H1 (cell line): ENCODE results near the gene PSMA2. TPM values are rescaled to one million over a fixed set of nuclear protein-coding genes. Genes with fewer than 3 reads are reported as not detected.
"Not testable (repeated sequence)": the region's sequence is repeated elsewhere in the genome, so short reads cannot be mapped to it uniquely, and the experiment has no call there.

Experiments used
- CTCF ChIA-PET: fragments of 300-600 bp; sonication (Branson Sonifier 250); formaldehyde crosslinking; loops from one replicate; lab custom pipeline; 2021; ENCODE audit not compliant: partially characterized antibody; lab: Charles Lee
- POLR2A ChIA-PET: fragments of 300-600 bp; sonication (Branson Sonifier 250); formaldehyde crosslinking; loops from one replicate; lab custom pipeline; 2021; ENCODE audit warnings: inconsistent platforms; ENCODE audit not compliant: partially characterized antibody; lab: Charles Lee
- DNase-seq, 2 experiments: peaks; one replicate each; pipeline versions ENCODE4 v3.0.0 to v3.0.0-alpha.2; 2010 to 2022; ENCODE audit warnings: low spot score in 2 of 2, low read depth in 1 of 2, mixed read lengths in 1 of 2
- FAIRE-seq: peaks from 2 replicates; lab custom pipeline; 2011; peaks lifted over from hg19 to GRCh38; lab: Jason Lieb, UNC
- H2AFZ ChIP-seq: 2 replicates; pipeline ENCODE4 v1.8.1; 2012; ENCODE audit warnings: low read length, inconsistent platforms
- H2AK5ac ChIP-seq: 2 replicates; pipeline ENCODE4 v1.6.1; 2013; ENCODE audit warnings: low read depth, low read length
- H2BK120ac ChIP-seq: replicated peaks from 2 replicates; pipeline ENCODE3; 2013; ENCODE audit warnings: low read depth, low read length, inconsistent platforms
- H2BK12ac ChIP-seq: 2 replicates; pipeline ENCODE4 v1.6.1; 2013; ENCODE audit warnings: low read depth, low read length
- H2BK15ac ChIP-seq: 2 replicates; pipeline ENCODE4 v1.6.1; 2013; ENCODE audit warnings: low read length
- H2BK20ac ChIP-seq: 2 replicates; pipeline ENCODE4 v1.6.1; 2013; ENCODE audit warnings: low read length
- H2BK5ac ChIP-seq: 2 replicates; pipeline ENCODE4 v1.6.1; 2013; ENCODE audit warnings: low read depth, low read length
- H3K14ac ChIP-seq: 2 replicates; pipeline ENCODE4 v1.6.1; 2013; ENCODE audit warnings: inconsistent platforms; ENCODE audit not compliant: insufficient read length
- H3K18ac ChIP-seq: 2 replicates; pipeline ENCODE4 v1.6.1; 2013; ENCODE audit warnings: low read length; ENCODE audit errors: extremely low read depth
- H3K23ac ChIP-seq: 2 replicates; pipeline ENCODE4 v1.6.1; 2013; ENCODE audit warnings: inconsistent platforms; ENCODE audit not compliant: insufficient read length
- H3K23me2 ChIP-seq: 2 replicates; pipeline ENCODE4 v1.6.1; 2013; ENCODE audit warnings: low read depth, low read length
- H3K27ac ChIP-seq: 2 replicates; pipeline ENCODE4 v1.6.1; 2011; ENCODE audit warnings: low read depth, low read length, inconsistent platforms
- H3K27me3 ChIP-seq, 4 experiments: replicated peaks in 1 of 4; 1 replicate in 1 of 4; 2 replicates in 3 of 4; pipeline versions ENCODE4 v1.6.1 to v1.8.1; 2011 to 2013; ENCODE audit warnings: low read length in 3 of 4, mild to moderate bottlenecking in 3 of 4, inconsistent platforms in 2 of 4, mixed read lengths in 2 of 4, moderate library complexity in 1 of 4; ENCODE audit not compliant: control insufficient read depth in 3 of 4, insufficient read depth in 3 of 4; ENCODE audit errors: extremely low read depth in 1 of 4
- H3K36me3 ChIP-seq, 4 experiments: 2 replicates each; pipeline versions ENCODE4 v1.6.1 to v1.8.1; 2011 to 2013; ENCODE audit warnings: mild to moderate bottlenecking in 4 of 4, low read length in 3 of 4, moderate library complexity in 2 of 4, control low read depth in 1 of 4, inconsistent platforms in 1 of 4; ENCODE audit not compliant: insufficient read depth in 4 of 4, control insufficient read depth in 2 of 4
- H3K4ac ChIP-seq: replicated peaks from 2 replicates; pipeline ENCODE3; 2013; ENCODE audit warnings: low read length, low read depth, mixed read lengths, inconsistent platforms; ENCODE audit not compliant: insufficient read length
- H3K4me1 ChIP-seq, 4 experiments: replicated peaks in 1 of 4; 1 replicate in 1 of 4; 2 replicates in 3 of 4; pipeline versions ENCODE4 v1.6.1 to v1.8.1; 2011 to 2013; ENCODE audit warnings: low read length in 3 of 4, inconsistent platforms in 2 of 4, mixed read lengths in 1 of 4; ENCODE audit not compliant: insufficient read depth in 4 of 4, control insufficient read depth in 3 of 4
- H3K4me2 ChIP-seq, 2 experiments: 2 replicates each; pipeline versions ENCODE4 v1.6.1 to v1.8.1; 2011 to 2013; ENCODE audit warnings: low read depth in 2 of 2, low read length in 2 of 2, control low read depth in 1 of 2, inconsistent platforms in 1 of 2, mild to moderate bottlenecking in 1 of 2; ENCODE audit not compliant: insufficient read depth in 1 of 2
- H3K4me3 ChIP-seq, 4 experiments: fragments of 200-600, 300-600 bp in 1 of 4; sonication (generic), shearing (Covaris generic), sonication (Bioruptor Twin) in 1 of 4; 2 replicates each; pipeline versions ENCODE4 v1.5.1 to v1.8.1; 2011 to 2016; ENCODE audit warnings: low read length in 4 of 4, low read depth in 3 of 4, control low read depth in 2 of 4, inconsistent platforms in 2 of 4, mild to moderate bottlenecking in 2 of 4, mixed read lengths in 1 of 4, moderate library complexity in 1 of 4; ENCODE audit not compliant: insufficient read depth in 2 of 4; ENCODE audit errors: extremely low read depth in 1 of 4
- H3K56ac ChIP-seq: replicated peaks from 2 replicates; pipeline ENCODE3; 2013; ENCODE audit warnings: low read depth, mild to moderate bottlenecking, mixed read lengths, low read length, inconsistent platforms; ENCODE audit not compliant: insufficient read length
- H3K79me1 ChIP-seq: 2 replicates; pipeline ENCODE4 v1.6.1; 2013; ENCODE audit warnings: low read depth, low read length, control low read depth
- H3K79me2 ChIP-seq, 2 experiments: 2 replicates each; pipeline versions ENCODE4 v1.6.1 to v1.8.1; 2012 to 2013; ENCODE audit warnings: low read length in 2 of 2, mild to moderate bottlenecking in 2 of 2, inconsistent platforms in 1 of 2; ENCODE audit not compliant: insufficient read depth in 2 of 2, control insufficient read depth in 1 of 2
- H3K9ac ChIP-seq, 4 experiments: replicated peaks in 1 of 4; 1 replicate in 1 of 4; 2 replicates in 3 of 4; pipeline versions ENCODE4 v1.6.1 to v1.8.1; 2011 to 2013; ENCODE audit warnings: low read depth in 3 of 4, low read length in 3 of 4, control low read depth in 2 of 4, mild to moderate bottlenecking in 2 of 4, moderate library complexity in 2 of 4, inconsistent platforms in 1 of 4; ENCODE audit errors: extremely low read depth in 1 of 4
- H3K9me3 ChIP-seq, 2 experiments: 2 replicates each; pipeline versions ENCODE4 v1.6.1 to v1.8.1; 2012 to 2013; ENCODE audit warnings: mild to moderate bottlenecking in 2 of 2, moderate library complexity in 2 of 2, control low read depth in 1 of 2, inconsistent platforms in 1 of 2, low read depth in 1 of 2, low read length in 1 of 2, mixed read lengths in 1 of 2; ENCODE audit not compliant: insufficient read depth in 2 of 2
- H4K20me1 ChIP-seq, 2 experiments: replicated peaks in 1 of 2; 2 replicates each; pipeline versions ENCODE3 to v1.8.1; 2011 to 2013; ENCODE audit warnings: inconsistent platforms in 2 of 2, low read length in 2 of 2, mild to moderate bottlenecking in 1 of 2; ENCODE audit not compliant: insufficient read depth in 2 of 2, control insufficient read depth in 1 of 2
- H4K5ac ChIP-seq: 2 replicates; pipeline ENCODE4 v1.6.1; 2013; ENCODE audit warnings: low read length, low read depth, mixed read lengths, inconsistent platforms; ENCODE audit not compliant: insufficient read length
- H4K8ac ChIP-seq: 2 replicates; pipeline ENCODE4 v1.8.0; 2013; ENCODE audit warnings: mild to moderate bottlenecking, moderate library complexity, low read length, inconsistent platforms; ENCODE audit not compliant: insufficient read depth; ENCODE audit errors: extremely low read depth
- H4K91ac ChIP-seq: replicated peaks from 2 replicates; pipeline ENCODE3; 2013; ENCODE audit warnings: low read length, mixed read lengths, inconsistent platforms; ENCODE audit not compliant: insufficient read length
- CHD1 ChIP-seq: IDR thresholded peaks from 2 replicates; pipeline ENCODE4 v1.6.1; 2012; ENCODE audit warnings: low read depth, low read length, improper control_type of control experiment
- CTBP2 ChIP-seq: IDR thresholded peaks from 2 replicates; pipeline ENCODE4 v1.7.0; 2011; ENCODE audit warnings: borderline replicate concordance, mild to moderate bottlenecking, moderate library complexity, mixed read lengths, low read length; ENCODE audit not compliant: insufficient read depth, insufficient read length
- EGR1 ChIP-seq: IDR thresholded peaks from 2 replicates; pipeline ENCODE4 v1.6.1; 2011; ENCODE audit warnings: low read depth, low read length, borderline replicate concordance
- POU5F1 ChIP-seq: IDR thresholded peaks from 2 replicates; pipeline ENCODE4 v1.6.1; 2011; ENCODE audit warnings: low read depth, mild to moderate bottlenecking, low read length, moderate library complexity
- WGBS, 2 experiments: shearing (Covaris generic) in 1 of 2; methylation state at CpG; one replicate each; pipeline versions ENCODE4 v1.1.6 to v1.1.7; 2013 to 2015; ENCODE audit warnings: low lambda C conversion rate in 2 of 2, mixed read lengths in 2 of 2, inconsistent platforms in 1 of 2, low coverage in 1 of 2, missing lambda C conversion rate in 1 of 2; ENCODE audit not compliant: insufficient replicate concordance in 2 of 2, insufficient coverage in 1 of 2, insufficient read length in 1 of 2; ENCODE audit errors: extremely low coverage in 1 of 2, missing lambda C conversion rate in 1 of 2; 5-methylcytosine and 5-hydroxymethylcytosine counted together
- polyA plus RNA-seq, 7 experiments: library from polyadenylated mRNA; depleted of rRNA in 3 of 7; stranded (reverse) in 5 of 7; unstranded in 2 of 7; fragments of >200 nt in 5 of 7; fragments of 200-250 nt in 2 of 7; gene quantifications; 1 replicate in 5 of 7; 2 replicates in 1 of 7; 4 replicates in 1 of 7; pipeline versions ENCODE4 v1.2.1 to v1.2.3, GENCODE V29; 2011 to 2013; ENCODE audit warnings: missing spikeins in 2 of 7, mixed read lengths in 2 of 7
- total RNA-seq: library from RNA; stranded (reverse); fragmentation: NEBNext Ultra II Directional; extraction: Animal tissue kit (Norgen Biotek cat#: 25700); gene quantifications from 2 replicates; pipeline ENCODE4 v1.2.1, GENCODE V29; 2021
- TF ChIP-seq, protein P1 (sequence below), 3 experiments: IDR thresholded peaks; 1 replicate in 2 of 3; 2 replicates in 1 of 3; pipeline versions ENCODE4 v1.5.1 to v1.6.1; 2011; ENCODE audit warnings: low read length in 3 of 3, mild to moderate bottlenecking in 3 of 3, inconsistent platforms in 2 of 3, low read depth in 1 of 3, moderate library complexity in 1 of 3; ENCODE audit not compliant: insufficient read depth in 1 of 3; ENCODE audit errors: control extremely low read depth in 1 of 3

PSMA2 gene
- total and polyA plus RNA-seq, 2 of the 8 experiments (the other 6 are each of a cell fraction or from before 2014, with no cell fraction given) = 211 to 259 TPM

DNA sequence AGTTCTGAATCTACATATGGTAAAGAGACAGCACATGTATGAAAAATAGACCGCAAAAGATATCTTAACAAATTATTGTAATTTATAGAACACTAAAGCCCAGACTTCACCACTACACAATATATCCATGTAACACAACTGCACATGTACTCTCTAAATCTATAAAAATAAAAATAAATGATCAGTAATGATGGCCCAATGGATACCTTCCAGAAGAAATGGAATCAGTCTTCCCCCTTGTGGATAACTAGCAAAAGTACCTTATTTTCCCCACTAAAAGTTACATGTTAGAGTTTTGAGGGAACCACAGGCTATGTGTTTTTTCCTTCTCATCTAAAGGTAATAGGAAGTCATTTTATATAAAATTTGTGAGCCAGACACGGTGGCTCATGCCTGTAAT lies 45.8 kb downstream of the PSMA2 start (continued):
- TF ChIP-seq CTBP2 (no peak), CHD1 (no peak), EGR1 (no peak), POU5F1 (no peak)
- TF ChIP-seq, protein P1, sequence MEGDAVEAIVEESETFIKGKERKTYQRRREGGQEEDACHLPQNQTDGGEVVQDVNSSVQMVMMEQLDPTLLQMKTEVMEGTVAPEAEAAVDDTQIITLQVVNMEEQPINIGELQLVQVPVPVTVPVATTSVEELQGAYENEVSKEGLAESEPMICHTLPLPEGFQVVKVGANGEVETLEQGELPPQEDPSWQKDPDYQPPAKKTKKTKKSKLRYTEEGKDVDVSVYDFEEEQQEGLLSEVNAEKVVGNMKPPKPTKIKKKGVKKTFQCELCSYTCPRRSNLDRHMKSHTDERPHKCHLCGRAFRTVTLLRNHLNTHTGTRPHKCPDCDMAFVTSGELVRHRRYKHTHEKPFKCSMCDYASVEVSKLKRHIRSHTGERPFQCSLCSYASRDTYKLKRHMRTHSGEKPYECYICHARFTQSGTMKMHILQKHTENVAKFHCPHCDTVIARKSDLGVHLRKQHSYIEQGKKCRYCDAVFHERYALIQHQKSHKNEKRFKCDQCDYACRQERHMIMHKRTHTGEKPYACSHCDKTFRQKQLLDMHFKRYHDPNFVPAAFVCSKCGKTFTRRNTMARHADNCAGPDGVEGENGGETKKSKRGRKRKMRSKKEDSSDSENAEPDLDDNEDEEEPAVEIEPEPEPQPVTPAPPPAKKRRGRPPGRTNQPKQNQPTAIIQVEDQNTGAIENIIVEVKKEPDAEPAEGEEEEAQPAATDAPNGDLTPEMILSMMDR (IDR thresholded peaks at IDR 0.05; ENCODE audit: control extremely low read depth in 1 of 3, insufficient read depth in 1 of 3, low read depth in 1 of 3, low read length in 3 of 3) = peak in 1 of 3 experiments; percentile 46; a peak in 2 of 4 replicates
- TF ChIP-seq, all 59 proteins: peak for 2

DNA sequence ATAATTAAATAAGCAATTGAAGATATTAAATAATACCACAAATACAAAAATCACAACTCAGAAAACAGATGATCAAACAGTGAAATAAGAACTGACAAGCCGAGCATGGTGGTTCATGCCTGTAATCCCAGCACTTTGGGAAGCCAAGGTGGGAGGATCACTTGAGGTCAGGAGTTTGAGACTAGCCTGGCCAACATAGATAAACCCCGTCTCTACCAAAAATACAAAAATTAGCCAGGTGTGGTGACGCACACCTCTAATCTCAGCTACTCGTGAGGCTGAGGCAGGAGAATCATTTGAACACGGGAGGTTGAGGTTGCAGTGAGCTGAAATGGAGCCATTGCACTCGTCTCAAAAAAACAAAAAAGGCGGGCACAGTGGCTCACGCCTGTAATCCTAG lies 46.8 kb downstream of the PSMA2 start:
- H3K4me3 ChIP-seq, FAIRE-seq, H3K4ac ChIP-seq, H3K27me3 ChIP-seq, H3K9ac ChIP-seq, H3K18ac ChIP-seq, H4K8ac ChIP-seq, H3K79me2 ChIP-seq, H2BK5ac ChIP-seq, H2BK12ac ChIP-seq, H4K20me1 ChIP-seq, H3K27ac ChIP-seq, H2AFZ ChIP-seq, DNase-seq, H3K23ac ChIP-seq, H3K56ac ChIP-seq, H3K4me2 ChIP-seq, H2BK120ac ChIP-seq, H3K4me1 ChIP-seq, POLR2A ChIA-PET, H3K36me3 ChIP-seq, H4K5ac ChIP-seq, H2AK5ac ChIP-seq, H3K79me1 ChIP-seq, H3K14ac ChIP-seq, H4K91ac ChIP-seq: not testable (repeated sequence)
- Histone ChIP-seq H2BK20ac (0 out of 2 replicates have a peak overlapping the region, but pooled peaks have one; percentile 90), H3K23me2 (peaks cover 13% of the 10 kb centered on the region), H2BK15ac (0 out of 2 replicates have a peak overlapping the region, but pooled peaks have one; percentile 29), H3K9me3 (peaks cover 6 to 10% of the 10 kb centered on the region in 2 experiments; a peak in 1 of 4 replicates)
- WGBS, 2 experiments = 86% methylated on average over 6 of the region's 8 CpGs; no CpG with 5 or more reads in 1 of the 2 experiments
- CTCF ChIA-PET = interaction anchor here (0.9 kb wide), 1 partner anchor 8 kb away, joined by 6 read pairs; no protein-coding TSS in a partner anchor
